ENCODE measurements around the gene UAP1L1. TPM values are rescaled to one million over a fixed set of nuclear protein-coding genes. Genes with fewer than 3 reads are reported as not detected.

Gene UAP1L1
- total RNA-seq, 1 experiment from 2014 or later = 24.6 TPM

GRCh38 chr9:137128862-137129455 is 51.6 kb downstream of the UAP1L1 start:
- H3K4me3 Mint-ChIP-seq (ENCODE audit: unreplicated experiment) = peak overlapping the region; percentile 82
- Histone ChIP-seq H3K9me3 (no peaks in the 10 kb centered on the region), H3K36me3 (ENCODE audit: control insufficient read depth, insufficient read depth, low read length) (no peaks in the 10 kb centered on the region), H3K4me1 (0 out of 2 replicates have a peak, but pooled peaks cover 9% of the 10 kb centered on the region), H3K4me3 (ENCODE audit: low read depth, low read length) (peak overlapping the region; percentile 87), H3K27me3 (replicated peaks; ENCODE audit: control insufficient read depth, insufficient read depth, low read length) (no peaks in the 10 kb centered on the region)
- peak in 1 of 2 experiments; percentile 47 for DNase-seq
- H3K36me3 Mint-ChIP-seq (ENCODE audit: insufficient read depth, unreplicated experiment) = peaks cover 10% of the 10 kb centered on the region
- no TSS peak for BruUV-seq (replicated peaks)
- ChIA-PET CTCF (interaction anchor here (0.9 to 1.5 kb wide), 5 partner anchors 34 to 108 kb away, joined by 4 to 8 read pairs (median 5); partner anchors contain the start of genes NPDC1 and TPRN), POLR2A (interaction anchor here (0.7 to 1.1 kb wide), 4 partner anchors 22 to 359 kb away, joined by 3 to 9 read pairs (median 6); partner anchors contain the start of genes SSNA1 and TUBB4B)
- intact Hi-C loops (cut with micrococcal nuclease; ENCODE audit: unreplicated experiment) = loop anchor here (5.0 kb wide), 1 partner anchor 38 kb away; no protein-coding TSS in a partner anchor
- H3K27ac Mint-ChIP-seq (ENCODE audit: unreplicated experiment) = peak overlapping the region; percentile 89
- no peaks in the 10 kb centered on the region for H3K9me3 Mint-ChIP-seq (ENCODE audit: unreplicated experiment)
- no peak for TF ChIP-seq CTCF (IDR thresholded peaks at IDR 0.05; ENCODE audit: insufficient read depth in 1 of 2, low read depth in 1 of 2, low read length in 1 of 2, severe bottlenecking in 1 of 2, unreplicated experiment in 1 of 2)
- no peaks in the 10 kb centered on the region for H3K27me3 Mint-ChIP-seq (ENCODE audit: insufficient read depth, unreplicated experiment)
- H3K4me1 Mint-ChIP-seq (ENCODE audit: low read depth, unreplicated experiment) = peaks cover 21% of the 10 kb centered on the region

DNA sequence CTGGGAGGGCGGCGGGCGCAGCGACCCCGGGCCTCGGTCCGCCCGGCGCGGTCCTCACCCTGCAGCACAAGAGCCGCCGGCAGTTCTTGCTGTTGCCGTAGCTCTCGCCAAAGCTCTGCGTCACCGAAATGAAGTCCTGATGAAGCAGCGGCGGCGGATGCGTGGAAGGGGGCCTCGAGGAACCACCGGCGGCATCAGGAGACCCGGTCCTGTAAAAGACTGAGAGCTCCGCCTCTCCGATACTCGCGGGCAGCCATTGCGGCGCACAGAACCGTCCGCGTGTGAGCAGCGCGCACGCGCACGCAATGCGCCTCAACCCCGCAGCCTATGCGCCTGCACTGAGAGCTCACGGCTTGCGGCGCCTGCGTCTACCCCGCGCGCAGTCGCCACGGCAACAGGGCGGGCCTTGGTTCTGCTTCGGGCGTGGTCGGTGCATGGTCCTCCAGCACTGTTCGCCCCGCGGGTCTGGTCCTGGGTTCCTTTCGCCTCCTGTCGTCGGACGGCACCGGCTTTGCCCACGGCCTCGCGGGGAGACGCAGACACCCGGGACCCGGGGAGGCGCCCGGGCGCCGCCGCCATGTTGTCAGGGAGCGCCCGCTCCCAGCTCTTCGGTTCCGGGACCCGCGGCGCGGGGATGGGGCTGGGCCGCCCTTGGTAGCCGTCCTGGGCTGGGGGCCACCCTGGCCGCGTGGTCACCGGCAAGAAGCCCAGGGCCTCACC is 52.3 kb downstream of the UAP1L1 start:
- TF ChIP-seq CTCF (IDR thresholded peaks at IDR 0.05; ENCODE audit: insufficient read depth in 1 of 2, low read depth in 1 of 2, low read length in 1 of 2, severe bottlenecking in 1 of 2, unreplicated experiment in 1 of 2) = no peak
- Mint-ChIP-seq H3K4me1 (ENCODE audit: low read depth, unreplicated experiment) (peaks cover 21% of the 10 kb centered on the region), H3K27ac (ENCODE audit: unreplicated experiment) (peak overlapping the region; percentile 89), H3K27me3 (ENCODE audit: insufficient read depth, unreplicated experiment) (no peaks in the 10 kb centered on the region), H3K9me3 (ENCODE audit: unreplicated experiment) (no peaks in the 10 kb centered on the region), H3K36me3 (ENCODE audit: insufficient read depth, unreplicated experiment) (peaks cover 10% of the 10 kb centered on the region), H3K4me3 (ENCODE audit: unreplicated experiment) (peak overlapping the region; percentile 82)
- Histone ChIP-seq H3K36me3 (ENCODE audit: control insufficient read depth, insufficient read depth, low read length) (no peaks in the 10 kb centered on the region), H3K9me3 (no peaks in the 10 kb centered on the region), H3K4me3 (ENCODE audit: low read depth, low read length) (peak overlapping the region; percentile 87), H3K27me3 (replicated peaks; ENCODE audit: control insufficient read depth, insufficient read depth, low read length) (no peaks in the 10 kb centered on the region), H3K4me1 (0 out of 2 replicates have a peak, but pooled peaks cover 9% of the 10 kb centered on the region)
- POLR2A ChIA-PET = interaction anchor here (0.6 to 1.1 kb wide), 7 partner anchors 21 to 1078 kb away, joined by 3 to 10 read pairs (median 7); partner anchors contain the start of genes SSNA1, TMEM210 and TUBB4B
- CTCF ChIA-PET = interaction anchor here (0.8 to 1.5 kb wide), 6 partner anchors 33 to 107 kb away, joined by 4 to 8 read pairs (median 5); partner anchors contain the start of genes NPDC1 and TPRN
- BruUV-seq (replicated peaks) = no TSS peak
- intact Hi-C loops (cut with micrococcal nuclease; ENCODE audit: unreplicated experiment) = loop anchor here (5.0 kb wide), 1 partner anchor 38 kb away; no protein-coding TSS in a partner anchor
- peak; percentile 88 to 90 for DNase-seq

DNA sequence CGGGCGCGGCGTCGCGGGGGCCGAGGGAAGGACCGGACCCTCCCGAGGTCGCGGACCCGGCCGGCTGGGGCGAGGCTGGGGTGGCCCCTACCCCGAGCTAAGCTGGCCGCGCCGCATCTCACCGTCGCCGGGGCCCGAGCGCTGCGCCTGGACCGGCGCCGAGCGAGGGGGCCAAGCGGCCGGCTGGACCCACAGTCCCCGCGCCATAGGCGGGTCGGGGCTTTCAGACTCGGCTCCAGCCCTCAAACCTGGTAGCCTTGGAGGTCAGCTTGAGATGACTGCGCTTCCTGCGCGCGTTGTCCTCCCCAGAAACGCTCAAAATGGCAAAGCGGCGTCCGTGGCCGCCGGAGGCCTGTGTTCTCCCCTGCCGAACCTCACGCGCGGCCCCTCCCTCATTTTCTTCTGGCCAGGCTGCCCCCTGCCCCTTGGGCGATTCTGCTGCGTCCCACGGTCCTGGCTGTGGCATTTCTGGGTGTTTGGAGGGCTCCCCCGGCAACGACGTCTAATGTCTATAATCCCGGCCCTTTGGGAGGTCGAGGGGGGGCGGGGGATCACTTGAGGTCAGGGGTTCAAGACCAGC is 52.9 kb downstream of the UAP1L1 start:
- Mint-ChIP-seq H3K27me3 (ENCODE audit: insufficient read depth, unreplicated experiment) (no peaks in the 10 kb centered on the region), H3K4me1 (ENCODE audit: low read depth, unreplicated experiment) (peaks cover 21% of the 10 kb centered on the region), H3K36me3 (ENCODE audit: insufficient read depth, unreplicated experiment) (peaks cover 10% of the 10 kb centered on the region), H3K27ac (ENCODE audit: unreplicated experiment) (peak overlapping the region; percentile 53), H3K9me3 (ENCODE audit: unreplicated experiment) (no peaks in the 10 kb centered on the region), H3K4me3 (ENCODE audit: unreplicated experiment) (peak overlapping the region; percentile 66)
- TF ChIP-seq CTCF (IDR thresholded peaks at IDR 0.05; ENCODE audit: insufficient read depth in 1 of 2, low read depth in 1 of 2, low read length in 1 of 2, severe bottlenecking in 1 of 2, unreplicated experiment in 1 of 2) = no peak
- intact Hi-C loops (cut with micrococcal nuclease; ENCODE audit: unreplicated experiment) = no loop called here
- BruUV-seq (replicated peaks) = no TSS peak
- no peak for DNase-seq
- peak overlapping the region; percentile 87 for H3K4me3 ChIP-seq (ENCODE audit: low read depth, low read length)
- H3K4me1 ChIP-seq = 0 out of 2 replicates have a peak, but pooled peaks cover 9% of the 10 kb centered on the region
- H3K9me3 ChIP-seq = no peaks in the 10 kb centered on the region
- ChIA-PET POLR2A (interaction anchor here (0.6 to 1.1 kb wide), 5 partner anchors 41 to 1079 kb away, joined by 3 to 10 read pairs (median 7); partner anchors contain the start of genes SSNA1, TMEM210 and TUBB4B), CTCF (interaction anchor here (0.8 to 1.5 kb wide), 3 partner anchors 46 to 106 kb away, joined by 4 to 7 read pairs (median 5); partner anchors contain the start of gene TPRN)
- no peaks in the 10 kb centered on the region for H3K36me3 ChIP-seq (ENCODE audit: control insufficient read depth, insufficient read depth, low read length)
- no peaks in the 10 kb centered on the region for H3K27me3 ChIP-seq (replicated peaks; ENCODE audit: control insufficient read depth, insufficient read depth, low read length)

Data from Caco-2 (cell line).